SK-N-SH (cell line): ENCODE measurements around the gene B2M.
"Not testable (repeated sequence)": the region's sequence is repeated elsewhere in the genome, so short reads cannot be mapped to it uniquely, and the experiment has no call there.

Experiments used
- CHD2 ChIP-seq: fragments of 150-350 bp; IDR thresholded peaks from 2 replicates; pipeline ENCODE4 v1.6.1; 2018; ENCODE audit warnings: low read length; ENCODE audit not compliant: partially characterized antibody
- CTCF ChIP-seq: fragments of 200-600 bp; sonication (generic); IDR thresholded peaks from 2 replicates; pipeline ENCODE4 v1.6.1; 2017; ENCODE audit warnings: antibody characterized with exemption, mild to moderate bottlenecking, moderate library complexity
- EP300 ChIP-seq, 2 experiments: IDR thresholded peaks; 2 replicates each; pipeline versions ENCODE4 v1.4.0 to v1.6.1; 2012; ENCODE audit warnings: borderline replicate concordance in 1 of 2, low read depth in 1 of 2, low read length in 1 of 2
- GABPA ChIP-seq: IDR thresholded peaks from 2 replicates; pipeline ENCODE4 v1.4.0; 2012; ENCODE audit warnings: low read depth, mild to moderate bottlenecking
- MAX ChIP-seq: IDR thresholded peaks from 2 replicates; pipeline ENCODE4 v1.4.0; 2012; ENCODE audit warnings: low read depth
- MXI1 ChIP-seq: IDR thresholded peaks from 2 replicates; pipeline ENCODE4 v1.6.1; 2012; ENCODE audit warnings: mild to moderate bottlenecking, low read depth, low read length, improper control_type of control experiment
- POLR2AphosphoS5 ChIP-seq: IDR thresholded peaks from 2 replicates; pipeline ENCODE4 v1.6.1; 2012; ENCODE audit warnings: low read depth, low read length
- RCOR1 ChIP-seq: fragments of 150-350 bp; IDR thresholded peaks from 2 replicates; pipeline ENCODE4 v1.6.1; 2017; ENCODE audit warnings: antibody characterized with exemption, low read length

- TF ChIP-seq EP300 (IDR thresholded peaks at IDR 0.05; ENCODE audit: borderline replicate concordance in 1 of 2, low read depth in 1 of 2, low read length in 1 of 2); MAX; MXI1; GABPA; CHD2; CTCF; RCOR1; POLR2AphosphoS5: not testable (repeated sequence)
Observed at GRCh38 chr15:44700676-44701075, 10.6 kb upstream of the B2M start.
